ENCODE results near the gene DNAJC8. TPM values are rescaled to one million over a fixed set of nuclear protein-coding genes. Genes with fewer than 3 reads are reported as not detected.

The DNAJC8 gene
- total RNA-seq, 4 donors from 2014 or later: 52.2 to 117 (median 71.8) TPM

- no peak for TF ChIP-seq CTCF (IDR thresholded peaks at IDR 0.05; ENCODE audit: low read depth)
Observed at GRCh38 chr1:28249866-28250295, 17.1 kb upstream of the DNAJC8 start.

GRCh38 chr1:28249013-28249865, 16.4 kb upstream of the DNAJC8 start:
- no peak for TF ChIP-seq CTCF (IDR thresholded peaks at IDR 0.05; ENCODE audit: low read depth)

GRCh38 chr1:28248273-28249012, 15.6 kb upstream of the DNAJC8 start:
- no peak for TF ChIP-seq CTCF (IDR thresholded peaks at IDR 0.05; ENCODE audit: low read depth)

GRCh38 chr1:28247612-28248272, 14.9 kb upstream of the DNAJC8 start:
- TF ChIP-seq CTCF (IDR thresholded peaks at IDR 0.05; ENCODE audit: low read depth): no peak

GRCh38 chr1:28246427-28246832, 13.6 kb upstream of the DNAJC8 start:
- no peak for TF ChIP-seq CTCF (IDR thresholded peaks at IDR 0.05; ENCODE audit: low read depth)

- no peak for TF ChIP-seq CTCF (IDR thresholded peaks at IDR 0.05; ENCODE audit: low read depth)
Observed at GRCh38 chr1:28244549-28245251, 11.9 kb upstream of the DNAJC8 start.

All from subcutaneous adipose tissue (tissue), 4 donors.